Prostate gland (tissue), 2 donors: ENCODE measurements around the gene GLIS2. TPM values are rescaled to one million over a fixed set of nuclear protein-coding genes. Genes with fewer than 3 reads are reported as not detected.
A peak's percentile ranks its signal among the peaks of the same experiment; 100 is the strongest.

ENCODE experiments used
- DNase-seq: peaks from one replicate; pipeline ENCODE4 v3.0.0-alpha.2; 2019; ENCODE audit warnings: low spot score
- H3K27ac ChIP-seq, 2 donors: fragments of 200-600 bp; sonication (generic); 2 replicates each; pipeline ENCODE4 v1.5.1; 2017 to 2019
- H3K27me3 ChIP-seq: fragments of 200-600 bp; sonication (generic); replicated peaks from 2 replicates; pipeline ENCODE4 v1.5.1; 2019; ENCODE audit not compliant: insufficient read depth
- H3K36me3 ChIP-seq, 2 donors: fragments of 200-600 bp; sonication (generic); 1 replicate in 1 of 2; 2 replicates in 1 of 2; pipeline versions ENCODE4 v1.5.1 to v1.8.1; 2017 to 2019
- H3K4me1 ChIP-seq: fragments of 200-600 bp; sonication (generic); replicated peaks from 2 replicates; pipeline ENCODE4 v1.5.1; 2019
- H3K4me3 ChIP-seq, 2 donors: fragments of 200-600 bp; sonication (generic); 2 replicates each; pipeline ENCODE4 v1.5.1; 2017 to 2019
- H3K9me3 ChIP-seq: fragments of 200-600 bp; sonication (generic); 2 replicates; pipeline ENCODE4 v1.5.1; 2017
- CTCF ChIP-seq, 4 experiments: fragments of 200-600 bp in 2 of 4; fragments of 450-650 bp in 2 of 4; sonication (generic) in 2 of 4; IDR thresholded peaks; 1 replicate in 3 of 4; 2 replicates in 1 of 4; pipeline ENCODE4 v1.5.1; 2016 to 2019; ENCODE audit warnings: antibody characterized with exemption in 4 of 4, mild to moderate bottlenecking in 2 of 4, moderate library complexity in 2 of 4
- POLR2A ChIP-seq: fragments of 450-650 bp; IDR thresholded peaks from one replicate; pipeline ENCODE4 v1.6.1; 2016; ENCODE audit warnings: antibody characterized with exemption, mild to moderate bottlenecking
- POLR2AphosphoS5 ChIP-seq: sonication (generic); formaldehyde crosslinking; IDR thresholded peaks from one replicate; pipeline ENCODE4 v1.6.1; 2017; ENCODE audit warnings: antibody characterized with exemption
- WGBS: methylation state at CpG from one replicate; pipeline ENCODE4 v1.1.5; 2018; 5-methylcytosine and 5-hydroxymethylcytosine counted together
- intact Hi-C: fragments of 100-400 bp; cut with DNase I; formaldehyde crosslinking; loops from one replicate; pipeline ENCODE4 v1.14.2; 2022
- total RNA-seq, 2 donors: library from RNA; depleted of rRNA; stranded (reverse); fragments of >200 nt; gene quantifications; one replicate each; pipeline ENCODE4 v1.1.0, GENCODE V29; 2016

GLIS2 gene
- total RNA-seq, 2 donors from 2014 or later: 3.8 to 10.5 TPM

- H3K4me1 ChIP-seq: peaks cover 30% of the 10 kb centered on the region
- H3K4me3 ChIP-seq: no peak overlapping the region
- no peaks in the 10 kb centered on the region for H3K9me3 ChIP-seq
- H3K27ac ChIP-seq: peak overlapping the region; percentile 74 to 76
- no peaks in the 10 kb centered on the region for H3K36me3 ChIP-seq
- intact Hi-C loops: no loop called here
- no peak for DNase-seq
- 68% methylated on average over 13 of the region's 14 CpGs for WGBS
- TF ChIP-seq CTCF (IDR thresholded peaks at IDR 0.05) (no peak), POLR2A (no peak), POLR2AphosphoS5 (no peak)
- no peaks in the 10 kb centered on the region for H3K27me3 ChIP-seq
These were observed 54.9 kb downstream of the GLIS2 start for GRCh38 chr16:4370570-4371356.

- no peak for TF ChIP-seq CTCF (IDR thresholded peaks at IDR 0.05)
- TF ChIP-seq POLR2AphosphoS5: peak; percentile 94
- TF ChIP-seq POLR2A: peak; percentile 98
- intact Hi-C loops: no loop called here
- Histone ChIP-seq H3K27ac (peak within 1 kb of the TSS; percentile 74 to 76), H3K9me3 (no peaks in the 10 kb centered on the region), H3K4me3 (peak within 1 kb of the TSS; percentile 72 to 82), H3K4me1 (peaks cover 33% of the 10 kb centered on the region), H3K27me3 (no peaks in the 10 kb centered on the region), H3K36me3 (no peaks in the 10 kb centered on the region)
- peak; percentile 85 for DNase-seq
- WGBS: 3% methylated on average over 33 of the region's 50 CpGs
These were observed 55.6 kb downstream of the GLIS2 start, which contains the start of gene VASN for GRCh38 chr16:4371357-4372000. Gene VASN, plus strand, starts transcription at chr16:4371848. Its CDS starts 9,030 bp downstream, at chr16:4380878.

GRCh38 chr16:4372001-4372577 lies 56.2 kb downstream of the GLIS2 start:
- H3K4me1 ChIP-seq: peaks cover 37% of the 10 kb centered on the region
- H3K27me3 ChIP-seq: no peaks in the 10 kb centered on the region

GRCh38 chr16:4372578-4373355 lies 56.9 kb downstream of the GLIS2 start:
- WGBS: 39% methylated on average over 9 of the region's 10 CpGs
- DNase-seq: no peak

More at GRCh38 chr16:4372001-4372577, 56.2 kb downstream of the GLIS2 start:
- H3K4me3 ChIP-seq: peak overlapping the region; percentile 72 to 82
- WGBS: under 1% methylated on average over 36 of the region's 43 CpGs
- H3K36me3 ChIP-seq: no peaks in the 10 kb centered on the region
- intact Hi-C loops: no loop called here
- no peak for DNase-seq
- no peaks in the 10 kb centered on the region for H3K9me3 ChIP-seq
- TF ChIP-seq POLR2A: no peak
- TF ChIP-seq POLR2AphosphoS5: no peak
- TF ChIP-seq CTCF (IDR thresholded peaks at IDR 0.05): no peak
- peak overlapping the region; percentile 74 to 76 for H3K27ac ChIP-seq

More at GRCh38 chr16:4372578-4373355, 56.9 kb downstream of the GLIS2 start:
- intact Hi-C loops: no loop called here
- peak overlapping the region; percentile 74 to 76 for H3K27ac ChIP-seq
- peaks cover 42% of the 10 kb centered on the region for H3K4me1 ChIP-seq
- H3K4me3 ChIP-seq: peak overlapping the region; percentile 72 to 82
- no peaks in the 10 kb centered on the region for H3K27me3 ChIP-seq
- H3K36me3 ChIP-seq: no peaks in the 10 kb centered on the region
- no peaks in the 10 kb centered on the region for H3K9me3 ChIP-seq
- TF ChIP-seq CTCF (IDR thresholded peaks at IDR 0.05) (no peak), POLR2AphosphoS5 (no peak), POLR2A (no peak)
